K562 treated with DMSO at 1 percent for 4 hours (cell line): ENCODE results near the gene ZBTB49. TPM values are rescaled to one million over a fixed set of nuclear protein-coding genes. Genes with fewer than 3 reads are reported as not detected.

Source experiments
- total RNA-seq: library from RNA; unstranded; fragments of 300-600 nt; gene quantifications from 2 replicates; pipeline ENCODE4 v1.2.3, GENCODE V29; 2022; ENCODE audit not compliant: insufficient read depth

The ZBTB49 gene
- total RNA-seq = 1.7 and 2.4 TPM in 2 replicates

GRCh38 chr4:4289941-4290850 lies at the start of gene ZBTB49, which contains the start of gene LYAR:
ZBTB49 (plus strand) TSS chr4:4290251; CDS start chr4:4299946, 9,695 bp downstream.
LYAR (minus strand) TSS chr4:4290154; CDS start chr4:4283742, 6,412 bp downstream.

GRCh38 chr4:4248029-4248884 lies 41.8 kb upstream of the ZBTB49 start, which contains the start of gene TMEM128:
TMEM128 (minus strand) TSS chr4:4248223; CDS start chr4:4248202, 21 bp downstream.

Other genes starting within 250 kb of the ZBTB49 start
- not detected in 2 replicates for gene OTOP1, start 63.3 kb upstream of the ZBTB49 start, total RNA-seq
- gene TMEM128, start 42.0 kb upstream of the ZBTB49 start, total RNA-seq = 9.1 and 13.9 TPM in 2 replicates
- 31.3 and 37.6 TPM in 2 replicates for gene LYAR, start 97 bp upstream of the ZBTB49 start, total RNA-seq
- not detected in 2 replicates for gene NSG1, start 96.9 kb downstream of the ZBTB49 start, total RNA-seq